DOHH2 (cell line): ENCODE data around the gene SUGP2.

Source experiments
- H3F3A ChIP-seq: fragments of 200-600 bp; sonication (generic), shearing (Covaris generic); 2 replicates; pipeline ENCODE4 v1.6.0; 2016; ENCODE audit warnings: antibody characterized with exemption, mild to moderate bottlenecking; ENCODE audit not compliant: control insufficient read depth, insufficient read depth
- H3K27ac ChIP-seq: fragments of 200-600 bp; sonication (generic); 2 replicates; pipeline ENCODE4 v1.5.1; 2014; ENCODE audit warnings: low read depth, mild to moderate bottlenecking, low read length, moderate library complexity
- H3K27me3 ChIP-seq: fragments of 200-600 bp; sonication (generic); 2 replicates; pipeline ENCODE4 v1.6.1; 2014; ENCODE audit warnings: mild to moderate bottlenecking, low read length, mixed read lengths; ENCODE audit not compliant: control insufficient read depth
- H3K36me3 ChIP-seq: fragments of 200-600 bp; sonication (generic); 2 replicates; pipeline ENCODE4 v1.6.1; 2014; ENCODE audit warnings: mild to moderate bottlenecking, low read length, moderate library complexity, mixed read lengths; ENCODE audit not compliant: control insufficient read depth
- H3K4me1 ChIP-seq: fragments of 200-600 bp; sonication (generic); 2 replicates; pipeline ENCODE4 v1.6.1; 2014; ENCODE audit warnings: mild to moderate bottlenecking, low read length, mixed read lengths; ENCODE audit not compliant: control insufficient read depth
- H3K4me2 ChIP-seq: fragments of 200-600 bp; sonication (generic); 2 replicates; pipeline ENCODE4 v1.6.0; 2014; ENCODE audit warnings: mild to moderate bottlenecking, low read length, moderate library complexity
- H3K4me3 ChIP-seq: fragments of 200-600 bp; sonication (generic); 2 replicates; pipeline ENCODE4 v1.5.1; 2014; ENCODE audit warnings: mild to moderate bottlenecking, low read length, mixed read lengths
- H3K79me2 ChIP-seq: fragments of 200-600 bp; sonication (generic); 2 replicates; pipeline ENCODE4 v1.6.1; 2014; ENCODE audit warnings: mild to moderate bottlenecking, low read length, mixed read lengths; ENCODE audit not compliant: control insufficient read depth
- H3K9me2 ChIP-seq: fragments of 200-600 bp; sonication (generic); replicated peaks from 2 replicates; pipeline ENCODE4 v1.6.1; 2014; ENCODE audit warnings: mild to moderate bottlenecking, low read length, mixed read lengths; ENCODE audit not compliant: control insufficient read depth
- H3K9me3 ChIP-seq: fragments of 200-600 bp; sonication (generic); 2 replicates; pipeline ENCODE4 v1.6.1; 2014; ENCODE audit warnings: antibody characterized with exemption, low read length, mixed read lengths; ENCODE audit not compliant: control insufficient read depth, insufficient read depth
- H4K20me1 ChIP-seq: fragments of 200-600 bp; sonication (generic); 2 replicates; pipeline ENCODE4 v1.6.0; 2014; ENCODE audit warnings: low read depth, mild to moderate bottlenecking, antibody characterized with exemption, low read length, moderate library complexity; ENCODE audit not compliant: control insufficient read depth, insufficient read depth
- CTCF ChIP-seq: fragments of 200-600 bp; sonication (generic); IDR thresholded peaks from one replicate; pipeline ENCODE4 v1.5.1; 2014; ENCODE audit warnings: antibody characterized with exemption, mild to moderate bottlenecking, low read depth, low read length; ENCODE audit not compliant: poor library complexity, severe bottlenecking
- EZH2phosphoT487 ChIP-seq: fragments of 200-600 bp; sonication (generic); IDR thresholded peaks from 2 replicates; pipeline ENCODE4 v1.6.1; 2017; ENCODE audit warnings: borderline replicate concordance, mild to moderate bottlenecking, antibody characterized with exemption, low read length, moderate library complexity, mixed read lengths

SUGP2 gene

GRCh38 chr19:19063183-19064097 lies 30.1 kb upstream of the SUGP2 start, which contains the start of gene SLC25A42:
SLC25A42 (plus strand) TSS chr19:19063994; CDS start chr19:19096125, 32,131 bp downstream.
- Histone ChIP-seq H3K9me3 (no peaks in the 10 kb centered on the region), H4K20me1 (no peaks in the 10 kb centered on the region), H3K4me2 (peak within 1 kb of the TSS; percentile 89), H3F3A (peaks cover 23% of the 10 kb centered on the region), H3K9me2 (no peaks in the 10 kb centered on the region), H3K79me2 (peaks cover 39% of the 10 kb centered on the region), H3K27me3 (no peaks in the 10 kb centered on the region), H3K36me3 (peaks cover under 1% of the 10 kb centered on the region), H3K4me1 (peaks cover 48% of the 10 kb centered on the region), H3K27ac (peak within 1 kb of the TSS; percentile 69), H3K4me3 (peak within 1 kb of the TSS; percentile 83)
- no peak for TF ChIP-seq EZH2phosphoT487
- no peak for TF ChIP-seq CTCF

GRCh38 chr19:19062454-19063182 lies 29.3 kb upstream of the SUGP2 start:
- Histone ChIP-seq H3K79me2 (peaks cover 31% of the 10 kb centered on the region), H4K20me1 (no peaks in the 10 kb centered on the region), H3K9me2 (no peaks in the 10 kb centered on the region), H3K36me3 (peaks cover 9% of the 10 kb centered on the region), H3K4me2 (peak overlapping the region; percentile 89), H3K27me3 (no peaks in the 10 kb centered on the region), H3K27ac (peak overlapping the region; percentile 3; the same call in 1 of the 2 replicates), H3K4me3 (peak overlapping the region; percentile 83), H3K9me3 (no peaks in the 10 kb centered on the region), H3F3A (peaks cover 20% of the 10 kb centered on the region), H3K4me1 (peaks cover 40% of the 10 kb centered on the region)
- TF ChIP-seq CTCF (no peak), EZH2phosphoT487 (no peak)

- TF ChIP-seq EZH2phosphoT487: no peak
- no peak for TF ChIP-seq CTCF
- Histone ChIP-seq H3K27me3 (no peaks in the 10 kb centered on the region), H4K20me1 (no peaks in the 10 kb centered on the region), H3K79me2 (peaks cover 21% of the 10 kb centered on the region), H3K27ac (no peak overlapping the region), H3K9me3 (no peaks in the 10 kb centered on the region), H3F3A (peaks cover 10% of the 10 kb centered on the region), H3K36me3 (peaks cover 20% of the 10 kb centered on the region), H3K4me3 (no peak overlapping the region), H3K4me1 (peaks cover 29% of the 10 kb centered on the region), H3K4me2 (no peak overlapping the region), H3K9me2 (no peaks in the 10 kb centered on the region)
Measured at GRCh38 chr19:19061506-19061905, 28.2 kb upstream of the SUGP2 start.
